ENCODE measurements around the gene CHCHD6. TPM values are rescaled to one million over a fixed set of nuclear protein-coding genes. Genes with fewer than 3 reads are reported as not detected.

The CHCHD6 gene
- total RNA-seq, 1 donor: 9.1 TPM

- H3K4me3 ChIP-seq (ENCODE audit: low read depth, low read length): no peak overlapping the region
- no peak for DNase-seq (ENCODE audit: low read depth)
- no peak for TF ChIP-seq CTCF (IDR thresholded peaks at IDR 0.05; ENCODE audit: insufficient read depth, low read depth, low read length)
Measured at GRCh38 chr3:126872701-126873342, 168.8 kb downstream of the CHCHD6 start.

GRCh38 chr3:126873416-126873815, 169.4 kb downstream of the CHCHD6 start:
- no peak for TF ChIP-seq CTCF (IDR thresholded peaks at IDR 0.05; ENCODE audit: insufficient read depth, low read depth, low read length)
- DNase-seq (ENCODE audit: low read depth): no peak
- H3K4me3 ChIP-seq (ENCODE audit: low read depth, low read length): no peak overlapping the region

GRCh38 chr3:126878664-126879063, 174.6 kb downstream of the CHCHD6 start:
- no peak for DNase-seq (ENCODE audit: low read depth)
- TF ChIP-seq CTCF (IDR thresholded peaks at IDR 0.05; ENCODE audit: insufficient read depth, low read depth, low read length): no peak
- no peak overlapping the region for H3K4me3 ChIP-seq (ENCODE audit: low read depth, low read length)

- no peak for DNase-seq (ENCODE audit: low read depth)
- TF ChIP-seq CTCF (IDR thresholded peaks at IDR 0.05; ENCODE audit: insufficient read depth, low read depth, low read length): no peak
- H3K4me3 ChIP-seq (ENCODE audit: low read depth, low read length): no peak overlapping the region
Measured at GRCh38 chr3:126880901-126881300, 176.9 kb downstream of the CHCHD6 start.

GRCh38 chr3:126881861-126882260, 177.8 kb downstream of the CHCHD6 start:
- no peak overlapping the region for H3K4me3 ChIP-seq (ENCODE audit: low read depth, low read length)
- DNase-seq (ENCODE audit: low read depth): no peak
- no peak for TF ChIP-seq CTCF (IDR thresholded peaks at IDR 0.05; ENCODE audit: insufficient read depth, low read depth, low read length)

GRCh38 chr3:126883241-126883640, 179.2 kb downstream of the CHCHD6 start:
- no peak for TF ChIP-seq CTCF (IDR thresholded peaks at IDR 0.05; ENCODE audit: insufficient read depth, low read depth, low read length)
- peak; percentile 69 for DNase-seq (ENCODE audit: low read depth)
- no peak overlapping the region for H3K4me3 ChIP-seq (ENCODE audit: low read depth, low read length)

- H3K4me3 ChIP-seq (ENCODE audit: low read depth, low read length): no peak overlapping the region
- no peak for DNase-seq (ENCODE audit: low read depth)
- TF ChIP-seq CTCF (IDR thresholded peaks at IDR 0.05; ENCODE audit: insufficient read depth, low read depth, low read length): no peak
Measured at GRCh38 chr3:126885425-126885824, 181.4 kb downstream of the CHCHD6 start.

Measured in fibroblast of villous mesenchyme (primary cell).